Activated CD8-positive, alpha-beta T cell treated with anti-CD3 and anti-CD28 coated beads, Interleukin-2, amount 10 ng/mL, durations not matched to agents 7 days and 5 days (primary cell): ENCODE results near the gene DOP1A. TPM values are rescaled to one million over a fixed set of nuclear protein-coding genes. Genes with fewer than 3 reads are reported as not detected.

Experiments used
- ATAC-seq: fragments of 150-1000 bp; cut with Tn5 transposase; one replicate; pipeline ENCODE4 v1.10.0; 2021; ENCODE audit warnings: moderate library complexity
- CTCF ChIA-PET: fragments of 350-600 bp; sonication (Branson Sonifier 250); formaldehyde crosslinking; loops from one replicate; lab custom pipeline; 2021; ENCODE audit warnings: antibody characterized with exemption; lab: Charles Lee
- POLR2A ChIA-PET: fragments of 350-600 bp; sonication (Branson Sonifier 250); formaldehyde crosslinking; loops from one replicate; lab custom pipeline; 2021; ENCODE audit warnings: antibody characterized with exemption; lab: Charles Lee
- DNase-seq: peaks from one replicate; pipeline ENCODE4 v3.0.0-alpha.2; 2020
- H3K27ac Mint-ChIP-seq: one replicate; pipeline ENCODE4 v1.8.0; 2021; ENCODE audit warnings: mild to moderate bottlenecking, mixed read lengths
- H3K27me3 Mint-ChIP-seq: one replicate; pipeline ENCODE4 v1.8.0; 2021; ENCODE audit warnings: low read depth, mixed read lengths
- H3K36me3 Mint-ChIP-seq: one replicate; pipeline ENCODE4 v1.8.0; 2021; ENCODE audit warnings: low read depth, mixed read lengths
- H3K4me1 Mint-ChIP-seq: one replicate; pipeline ENCODE4 v1.8.0; 2021; ENCODE audit warnings: low read depth, mixed read lengths
- H3K4me3 Mint-ChIP-seq: one replicate; pipeline ENCODE4 v1.8.0; 2021; ENCODE audit warnings: mild to moderate bottlenecking, mixed read lengths
- H3K9me3 Mint-ChIP-seq: one replicate; pipeline ENCODE4 v1.8.0; 2022; ENCODE audit warnings: mixed read lengths; ENCODE audit not compliant: insufficient read depth
- total RNA-seq, 2 experiments: library from RNA; stranded (reverse); gene quantifications; one replicate each; pipeline ENCODE4 v1.2.3, GENCODE V29; 2021

The DOP1A gene, protein sequence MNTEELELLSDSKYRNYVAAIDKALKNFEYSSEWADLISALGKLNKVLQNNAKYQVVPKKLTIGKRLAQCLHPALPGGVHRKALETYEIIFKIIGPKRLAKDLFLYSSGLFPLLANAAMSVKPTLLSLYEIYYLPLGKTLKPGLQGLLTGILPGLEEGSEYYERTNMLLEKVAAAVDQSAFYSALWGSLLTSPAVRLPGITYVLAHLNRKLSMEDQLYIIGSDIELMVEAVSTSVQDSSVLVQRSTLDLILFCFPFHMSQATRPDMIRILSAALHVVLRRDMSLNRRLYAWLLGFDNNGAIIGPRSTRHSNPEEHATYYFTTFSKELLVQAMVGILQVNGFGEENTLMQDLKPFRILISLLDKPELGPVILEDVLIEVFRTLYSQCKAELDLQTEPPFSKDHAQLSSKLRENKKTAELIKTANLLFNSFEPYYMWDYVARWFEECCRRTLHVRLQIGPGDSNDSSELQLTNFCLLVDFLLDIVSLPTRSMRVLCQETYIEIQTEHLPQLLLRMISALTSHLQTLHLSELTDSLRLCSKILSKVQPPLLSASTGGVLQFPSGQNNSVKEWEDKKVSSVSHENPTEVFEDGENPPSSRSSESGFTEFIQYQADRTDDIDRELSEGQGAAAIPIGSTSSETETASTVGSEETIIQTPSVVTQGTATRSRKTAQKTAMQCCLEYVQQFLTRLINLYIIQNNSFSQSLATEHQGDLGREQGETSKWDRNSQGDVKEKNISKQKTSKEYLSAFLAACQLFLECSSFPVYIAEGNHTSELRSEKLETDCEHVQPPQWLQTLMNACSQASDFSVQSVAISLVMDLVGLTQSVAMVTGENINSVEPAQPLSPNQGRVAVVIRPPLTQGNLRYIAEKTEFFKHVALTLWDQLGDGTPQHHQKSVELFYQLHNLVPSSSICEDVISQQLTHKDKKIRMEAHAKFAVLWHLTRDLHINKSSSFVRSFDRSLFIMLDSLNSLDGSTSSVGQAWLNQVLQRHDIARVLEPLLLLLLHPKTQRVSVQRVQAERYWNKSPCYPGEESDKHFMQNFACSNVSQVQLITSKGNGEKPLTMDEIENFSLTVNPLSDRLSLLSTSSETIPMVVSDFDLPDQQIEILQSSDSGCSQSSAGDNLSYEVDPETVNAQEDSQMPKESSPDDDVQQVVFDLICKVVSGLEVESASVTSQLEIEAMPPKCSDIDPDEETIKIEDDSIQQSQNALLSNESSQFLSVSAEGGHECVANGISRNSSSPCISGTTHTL (N-terminal part only)
- total RNA-seq: 10 to 100 TPM; 14.9 to 18.9 TPM

DNA sequence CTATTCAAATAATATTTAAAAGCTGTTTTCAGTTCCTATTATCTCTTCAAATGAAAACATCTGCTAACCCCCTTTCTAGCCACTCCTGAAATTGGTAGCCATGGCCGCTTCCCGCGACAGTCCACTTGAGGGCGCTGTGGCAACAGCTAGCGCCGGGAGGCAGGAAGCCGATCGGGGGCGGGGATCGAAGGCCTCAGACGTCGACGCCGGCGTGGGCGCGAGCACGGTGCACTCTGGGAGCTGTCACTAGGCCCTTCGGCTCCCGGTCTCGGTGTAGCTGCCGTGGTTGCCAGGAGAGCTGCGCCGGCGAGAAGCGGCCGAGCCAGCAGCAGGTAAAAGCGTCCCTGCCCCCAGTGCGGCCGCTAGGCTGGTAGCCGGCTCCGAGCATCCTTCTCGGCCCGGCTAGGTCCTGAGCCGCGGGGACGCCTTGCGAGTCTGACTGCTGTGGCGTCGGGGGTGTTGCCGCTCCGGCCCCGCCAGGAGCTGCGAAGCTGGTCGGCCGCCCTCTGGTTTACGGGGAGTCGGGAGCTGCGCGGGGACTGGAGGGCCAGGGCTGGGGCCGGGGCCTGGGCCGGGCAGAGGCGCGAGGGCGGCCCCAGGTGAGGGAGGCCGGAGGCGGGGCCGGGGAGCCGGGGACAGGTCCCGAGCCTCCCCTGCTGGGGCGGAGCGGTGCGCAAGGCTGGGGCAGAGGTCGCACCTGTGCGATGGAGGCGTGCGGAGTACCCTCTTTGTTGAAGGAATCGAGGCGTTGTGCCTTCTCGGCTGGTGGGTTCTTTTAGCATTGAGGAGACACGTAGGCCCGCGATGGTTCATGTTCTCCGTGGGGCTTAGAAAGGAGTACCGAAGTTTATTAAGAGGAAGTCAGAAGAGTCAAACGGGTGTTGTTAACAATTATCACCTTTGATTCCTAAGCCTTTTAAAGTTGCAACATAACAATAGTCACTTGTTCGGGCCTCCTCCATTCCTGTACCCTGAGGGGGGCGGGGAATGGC lies at the start of gene DOP1A:
Gene DOP1A, plus strand, starts transcription at position 224 of the 992 bp plus-strand sequence. CDS start 29,307 bp downstream, outside the sequence.
- DNase-seq: peak; percentile 97
- Mint-ChIP-seq H3K9me3 (no peaks in the 10 kb centered on the region), H3K27ac (peak within 1 kb of the TSS; percentile 89), H3K27me3 (no peaks in the 10 kb centered on the region), H3K4me1 (peaks cover 44% of the 10 kb centered on the region), H3K36me3 (no peaks in the 10 kb centered on the region), H3K4me3 (peak within 1 kb of the TSS; percentile 90)
- ChIA-PET CTCF (interaction anchor here (0.5 to 6.6 kb wide), 54 partner anchors 8 to 1160 kb away, joined by 3 to 272 read pairs (median 6); partner anchors contain the start of genes CYB5R4, IBTK, PGM3 and PRSS35), POLR2A (interaction anchor here (1.2 kb wide), 1 partner anchor 849 kb away, joined by 3 read pairs; no protein-coding TSS in a partner anchor)
- ATAC-seq: peak; percentile 92

DNA sequence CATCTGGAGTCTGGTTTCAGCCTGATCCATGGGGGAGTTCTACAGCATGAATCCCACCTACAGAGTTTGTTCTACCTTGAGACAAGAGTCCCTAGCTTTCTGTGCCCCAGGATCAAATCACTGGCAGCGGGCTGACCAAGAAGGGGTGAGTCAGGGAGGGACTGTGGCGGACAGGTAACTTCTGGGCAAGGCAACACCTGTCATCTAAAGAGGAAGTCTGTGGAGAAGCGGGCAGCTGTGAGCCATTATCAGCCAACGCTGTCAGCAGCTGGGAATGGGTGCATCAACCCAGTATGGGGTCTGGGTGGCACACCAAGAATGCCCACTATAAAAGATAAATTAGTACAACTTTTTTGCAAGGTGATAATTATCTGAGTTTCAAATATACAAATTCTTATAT lies 47.7 kb upstream of the DOP1A start:
- no peaks in the 10 kb centered on the region for H3K27me3 Mint-ChIP-seq
- no peak for DNase-seq
- ChIA-PET POLR2A (interaction anchor here (0.8 kb wide), 1 partner anchor 38 kb away, joined by 3 read pairs; no protein-coding TSS in a partner anchor), CTCF (no interaction called here)
- no peak overlapping the region for H3K27ac Mint-ChIP-seq
- ATAC-seq: no peak
- no peaks in the 10 kb centered on the region for H3K4me1 Mint-ChIP-seq
- peaks cover 22% of the 10 kb centered on the region for H3K36me3 Mint-ChIP-seq
- peaks cover 4% of the 10 kb centered on the region for H3K9me3 Mint-ChIP-seq
- no peak overlapping the region for H3K4me3 Mint-ChIP-seq

DNA sequence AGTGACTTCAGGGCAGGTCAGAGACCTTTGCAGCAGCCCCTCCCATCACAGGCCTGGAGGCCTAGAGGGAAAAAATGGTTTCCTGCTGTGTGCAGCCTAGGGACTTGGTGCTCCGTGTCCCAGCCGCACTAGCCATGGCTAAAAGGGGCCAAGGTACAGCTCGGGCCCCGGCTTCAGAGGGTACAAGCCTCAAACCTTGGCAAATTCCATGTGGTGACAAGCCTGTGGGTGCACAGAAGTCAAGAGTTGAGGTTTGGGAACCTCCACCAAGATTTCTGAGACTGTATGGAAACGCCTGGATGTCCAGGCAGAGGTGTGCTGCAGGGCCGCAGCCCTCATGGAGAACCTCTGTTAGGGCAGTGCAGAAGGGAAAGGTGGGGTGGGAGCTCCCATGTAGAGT lies 35.8 kb upstream of the DOP1A start:
- no peaks in the 10 kb centered on the region for H3K4me1 Mint-ChIP-seq
- ChIA-PET CTCF (no interaction called here), POLR2A (no interaction called here)
- DNase-seq (no peak), ATAC-seq (no peak)
- no peak overlapping the region for H3K27ac Mint-ChIP-seq
- peaks cover 31% of the 10 kb centered on the region for H3K36me3 Mint-ChIP-seq
- no peaks in the 10 kb centered on the region for H3K27me3 Mint-ChIP-seq
- peaks cover 10% of the 10 kb centered on the region for H3K9me3 Mint-ChIP-seq
- no peak overlapping the region for H3K4me3 Mint-ChIP-seq

DNA sequence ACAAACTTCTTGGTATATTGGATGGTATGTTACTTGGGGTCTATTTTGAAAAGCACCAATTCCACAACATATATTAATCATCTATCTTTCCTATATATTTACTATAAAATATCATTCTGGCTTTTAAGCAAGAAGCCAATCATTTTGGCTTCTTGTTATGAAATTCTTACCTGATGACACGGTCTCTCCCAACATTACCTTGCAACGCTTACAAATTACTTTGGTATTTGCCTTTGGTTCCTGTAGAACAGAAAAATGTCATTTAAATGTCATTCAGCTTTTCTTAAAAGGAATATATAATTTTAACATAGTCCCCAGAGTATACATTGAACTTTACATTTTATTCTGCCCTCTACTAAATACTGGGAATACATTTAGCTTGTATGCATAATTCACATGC lies 29.2 kb upstream of the DOP1A start:
- peaks cover 18% of the 10 kb centered on the region for H3K36me3 Mint-ChIP-seq
- no peaks in the 10 kb centered on the region for H3K27me3 Mint-ChIP-seq
- POLR2A ChIA-PET: no interaction called here
- H3K4me1 Mint-ChIP-seq: no peaks in the 10 kb centered on the region
- CTCF ChIA-PET: interaction anchor here (2.0 kb wide), 1 partner anchor 27 kb away, joined by 8 read pairs; the partner anchor contains the start of gene UBE3D
- ATAC-seq (no peak), DNase-seq (no peak)
- peaks cover 3% of the 10 kb centered on the region for H3K9me3 Mint-ChIP-seq
- H3K27ac Mint-ChIP-seq: no peak overlapping the region
- H3K4me3 Mint-ChIP-seq: no peak overlapping the region

DNA sequence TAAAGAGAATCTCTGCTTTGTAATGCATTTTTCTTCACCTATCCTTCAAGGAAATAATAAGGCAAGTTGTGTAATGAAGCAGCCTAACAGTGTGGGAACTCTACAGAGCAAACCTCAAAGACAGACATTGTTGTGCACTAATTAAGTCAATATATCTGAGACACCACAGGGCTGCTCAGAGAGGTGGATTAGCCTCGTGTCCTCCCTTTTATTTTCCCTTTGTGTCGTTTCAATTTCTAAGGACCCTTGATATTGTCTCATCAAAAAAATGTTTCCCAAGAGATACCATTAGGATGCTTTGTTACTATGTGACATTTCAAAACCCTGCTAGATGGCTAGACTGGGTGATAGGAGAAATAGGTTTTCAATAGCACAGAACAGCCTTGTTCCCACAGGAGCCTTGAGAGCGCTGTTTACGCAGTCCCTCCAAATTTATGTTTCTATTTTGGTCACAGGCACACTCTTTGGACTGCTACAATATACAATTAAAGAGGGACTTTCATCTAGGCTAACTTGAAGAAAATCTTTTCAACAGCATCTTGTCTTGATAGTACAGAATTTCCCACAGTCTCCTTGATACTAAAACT lies 24.9 kb upstream of the DOP1A start:
- no peak overlapping the region for H3K4me3 Mint-ChIP-seq
- ATAC-seq: no peak
- H3K27me3 Mint-ChIP-seq: no peaks in the 10 kb centered on the region
- no peaks in the 10 kb centered on the region for H3K4me1 Mint-ChIP-seq
- no peak overlapping the region for H3K27ac Mint-ChIP-seq
- POLR2A ChIA-PET: no interaction called here
- CTCF ChIA-PET: interaction anchor here (1.8 kb wide), 1 partner anchor 23 kb away, joined by 4 read pairs; the partner anchor contains the start of gene UBE3D
- DNase-seq: no peak
- H3K36me3 Mint-ChIP-seq: no peaks in the 10 kb centered on the region
- H3K9me3 Mint-ChIP-seq: no peaks in the 10 kb centered on the region

DNA sequence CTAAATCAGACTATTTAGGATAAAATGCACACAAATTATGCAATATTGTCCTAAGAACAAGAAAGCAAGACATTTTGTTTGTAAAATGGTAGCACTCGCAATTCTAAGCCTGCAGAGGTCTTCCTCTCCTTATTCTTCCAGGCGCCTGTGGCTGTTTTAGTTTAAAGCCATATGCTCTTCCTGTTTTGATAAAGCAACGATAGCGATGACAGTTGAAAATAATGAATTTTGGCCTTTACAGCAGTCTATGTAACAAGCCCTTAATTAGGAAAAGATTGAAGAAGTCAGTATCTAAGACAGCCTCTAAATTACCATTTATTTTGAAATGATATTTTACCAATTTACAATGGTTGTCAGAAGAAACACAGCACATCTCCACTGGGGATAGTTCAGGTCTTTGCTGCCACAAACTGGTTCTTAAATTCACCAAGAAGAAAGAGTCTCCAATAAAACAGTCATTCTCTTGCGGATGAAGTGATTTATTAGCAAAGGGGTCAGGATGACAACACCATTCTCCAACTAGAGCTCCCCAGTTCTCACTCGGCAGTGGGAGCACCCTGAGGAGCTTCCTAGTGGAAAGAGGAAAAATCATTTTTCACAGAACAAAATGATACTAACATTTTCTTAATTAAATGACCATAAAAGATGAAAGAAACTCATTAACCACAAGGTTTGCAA lies 23.2 kb upstream of the DOP1A start:
- Mint-ChIP-seq H3K9me3 (no peaks in the 10 kb centered on the region), H3K4me1 (no peaks in the 10 kb centered on the region), H3K36me3 (no peaks in the 10 kb centered on the region), H3K27me3 (no peaks in the 10 kb centered on the region), H3K4me3 (no peak overlapping the region), H3K27ac (no peak overlapping the region)
- no peak for DNase-seq
- ATAC-seq: no peak
- ChIA-PET POLR2A (no interaction called here), CTCF (interaction anchor here (0.7 to 1.8 kb wide), 3 partner anchors 9 to 21 kb away, joined by 3 to 4 read pairs (median 4); partner anchors contain the start of gene UBE3D)

DNA sequence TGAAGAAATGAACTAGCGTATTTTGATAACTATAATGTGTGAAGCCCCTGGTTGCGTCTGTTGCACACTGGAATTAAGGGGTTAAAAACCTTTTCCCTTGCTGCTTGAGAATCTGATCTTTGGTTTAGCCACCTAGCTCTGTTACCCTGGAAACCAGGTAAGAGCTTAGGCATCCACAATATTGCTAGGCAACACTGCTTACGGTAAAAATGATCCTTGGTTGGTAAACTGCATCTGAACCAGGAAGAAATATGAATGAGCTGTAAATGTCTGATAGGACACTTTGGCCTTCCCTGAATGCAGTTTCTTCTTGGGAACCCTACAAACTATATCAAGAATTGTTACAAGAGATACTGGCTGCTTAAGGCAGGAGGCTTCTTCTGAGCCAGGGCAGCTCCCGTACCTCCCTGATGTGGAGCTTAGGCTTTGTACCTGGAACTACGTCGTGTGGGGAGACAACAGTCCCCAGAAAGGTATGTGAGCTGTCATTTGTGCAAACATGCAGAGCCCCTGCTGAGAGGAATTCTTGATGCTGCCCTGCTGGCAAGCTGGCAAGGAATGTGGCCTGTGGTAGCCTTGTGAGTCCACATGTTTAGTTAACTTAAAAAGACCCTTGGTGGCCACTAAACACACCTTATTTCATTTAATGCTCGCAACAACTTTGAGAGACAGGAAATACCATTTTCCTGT lies 20.3 kb upstream of the DOP1A start:
- Mint-ChIP-seq H3K27ac (no peak overlapping the region), H3K4me3 (no peak overlapping the region), H3K9me3 (no peaks in the 10 kb centered on the region), H3K4me1 (no peaks in the 10 kb centered on the region), H3K27me3 (no peaks in the 10 kb centered on the region), H3K36me3 (no peaks in the 10 kb centered on the region)
- ChIA-PET CTCF (interaction anchor here (0.6 to 1.7 kb wide), 4 partner anchors 11 to 776 kb away, joined by 3 to 5 read pairs (median 4); partner anchors contain the start of genes DOP1A and UBE3D), POLR2A (no interaction called here)
- DNase-seq: no peak
- ATAC-seq: no peak

DNA sequence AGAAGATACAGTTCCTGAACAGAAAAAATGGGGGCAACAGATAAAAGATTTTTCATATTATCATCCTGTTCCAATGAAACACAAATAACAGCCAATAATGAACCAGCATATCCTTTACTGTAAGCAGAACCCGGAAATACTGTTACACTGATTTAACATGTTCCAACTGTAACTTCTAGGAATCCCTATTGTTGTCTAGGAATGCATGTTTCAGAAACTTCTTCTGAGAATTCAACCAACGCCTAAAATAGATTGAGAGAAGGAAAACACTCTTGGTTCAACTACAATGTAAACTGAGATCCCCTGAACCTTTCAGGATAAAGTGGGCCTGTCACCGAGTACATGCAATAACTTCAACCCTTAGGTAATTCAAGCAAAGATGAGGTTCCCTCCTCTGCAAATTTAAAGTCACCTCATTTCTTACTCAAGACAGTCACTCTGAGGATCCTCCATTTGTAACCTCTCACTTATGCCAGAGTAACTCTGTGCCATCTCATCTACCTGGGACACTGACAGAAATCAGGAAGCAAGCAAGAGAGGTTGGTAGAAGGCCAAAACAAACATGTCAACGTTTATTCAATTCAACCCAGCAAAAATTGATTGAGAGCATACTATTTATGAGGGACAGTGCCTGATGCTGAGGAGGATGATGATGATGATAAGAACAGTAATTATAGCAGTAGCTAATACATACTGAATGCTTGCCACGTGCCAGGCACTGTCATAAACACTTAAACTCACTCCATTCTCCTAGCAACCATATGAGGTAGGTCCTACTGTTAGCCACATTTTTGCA lies 15.9 kb upstream of the DOP1A start:
- Mint-ChIP-seq H3K9me3 (no peaks in the 10 kb centered on the region), H3K27ac (no peak overlapping the region), H3K27me3 (no peaks in the 10 kb centered on the region), H3K4me1 (no peaks in the 10 kb centered on the region), H3K4me3 (no peak overlapping the region), H3K36me3 (peaks cover 5% of the 10 kb centered on the region)
- CTCF ChIA-PET: interaction anchor here (4.4 kb wide), 1 partner anchor 14 kb away, joined by 53 read pairs; the partner anchor contains the start of genes DOP1A and UBE3D
- no peak for DNase-seq
- ATAC-seq: no peak
- POLR2A ChIA-PET: no interaction called here

DNA sequence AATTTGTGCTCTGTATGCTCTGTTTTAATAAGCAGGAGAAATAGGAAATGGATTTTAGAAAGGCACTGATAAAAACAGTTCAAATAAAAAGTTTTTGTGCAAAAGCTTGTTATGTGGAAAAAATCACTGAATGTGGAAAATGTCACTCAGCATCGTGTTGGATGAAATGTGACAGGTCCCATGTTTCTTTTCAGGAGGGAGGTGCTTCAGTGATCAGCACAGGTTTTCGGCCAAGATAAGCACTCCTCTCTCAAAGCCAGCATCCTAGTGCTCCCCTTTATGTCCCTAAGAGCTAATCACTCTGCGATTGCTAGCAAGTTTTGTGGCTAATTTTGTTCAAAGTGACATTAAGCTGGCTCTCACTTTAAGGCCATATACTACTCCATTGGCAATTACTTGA lies 13.8 kb upstream of the DOP1A start:
- ATAC-seq (no peak), DNase-seq (no peak)
- no peak overlapping the region for H3K27ac Mint-ChIP-seq
- POLR2A ChIA-PET: no interaction called here
- H3K4me3 Mint-ChIP-seq: no peak overlapping the region
- no peaks in the 10 kb centered on the region for H3K9me3 Mint-ChIP-seq
- H3K4me1 Mint-ChIP-seq: no peaks in the 10 kb centered on the region
- CTCF ChIA-PET: interaction anchor here (1.6 to 4.4 kb wide), 3 partner anchors 12 to 782 kb away, joined by 3 to 53 read pairs (median 21); partner anchors contain the start of genes DOP1A and UBE3D
- H3K36me3 Mint-ChIP-seq: peaks cover 9% of the 10 kb centered on the region
- no peaks in the 10 kb centered on the region for H3K27me3 Mint-ChIP-seq
